Globus pallidus (tissue), 1 donor: ENCODE measurements around the gene E2F8.

Source experiments
- DNase-seq: peaks from one replicate; pipeline ENCODE4 v3.0.0-alpha.2; 2015; ENCODE audit warnings: low spot score

The E2F8 gene

DNA sequence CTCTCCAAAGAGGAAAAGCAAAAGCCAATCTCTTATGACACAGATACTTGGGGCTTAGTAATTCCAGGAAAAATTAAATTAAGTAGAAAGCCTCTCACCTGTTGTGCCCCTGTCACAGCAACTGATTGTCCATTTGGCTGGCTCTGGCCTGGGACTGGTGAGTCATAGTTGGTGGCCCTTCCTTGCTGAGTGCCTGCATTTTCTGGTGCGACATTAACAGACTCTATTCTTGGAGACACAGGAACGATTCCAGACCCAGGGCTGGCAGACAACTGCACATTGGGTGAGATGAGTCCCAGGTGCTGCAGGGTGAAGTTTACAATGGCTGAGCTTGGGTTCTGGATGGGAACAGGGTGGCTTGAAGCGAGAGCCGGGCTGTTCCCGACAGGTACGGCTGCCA, 15.6 kb downstream of the E2F8 start:
- DNase-seq: no peak

DNA sequence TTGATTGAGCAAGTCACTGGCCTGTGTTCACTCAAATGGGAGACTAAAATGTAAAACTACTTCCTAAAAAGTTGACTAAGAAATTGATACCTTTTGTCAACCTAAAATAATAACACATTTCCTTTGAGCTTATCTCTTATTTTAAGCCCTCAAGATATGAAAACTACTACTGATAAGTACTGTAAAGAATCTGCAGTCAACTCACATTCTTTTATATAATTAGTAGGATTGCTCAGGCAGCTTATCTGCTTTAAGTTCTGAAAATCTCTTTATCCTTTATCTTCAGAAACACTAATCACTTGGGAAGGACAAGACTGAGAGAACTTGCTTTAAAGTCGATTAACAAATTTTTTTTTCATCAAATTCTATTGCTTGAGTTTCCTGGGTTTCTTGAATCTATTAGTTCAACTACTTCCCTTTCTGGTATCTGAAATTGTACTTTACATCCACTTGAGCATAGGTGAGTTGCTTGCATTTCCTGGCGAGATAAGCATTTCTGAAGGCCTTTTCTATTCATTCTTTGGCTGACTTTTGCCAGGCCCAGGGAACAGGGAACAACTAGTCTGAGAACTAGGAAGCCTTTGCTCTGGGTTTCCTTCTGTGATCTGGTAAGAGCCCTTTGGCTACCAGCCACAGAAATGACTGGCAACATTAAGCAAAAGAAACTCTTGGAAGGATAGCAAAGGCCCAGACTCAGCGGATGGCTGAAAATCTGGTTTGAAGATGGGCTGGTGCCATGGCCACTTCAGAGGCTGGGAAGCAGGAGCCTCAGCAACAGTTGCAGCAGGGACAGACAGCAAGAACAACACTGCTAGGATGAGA, 19.6 kb downstream of the E2F8 start:
- DNase-seq: peak; percentile 41

DNA sequence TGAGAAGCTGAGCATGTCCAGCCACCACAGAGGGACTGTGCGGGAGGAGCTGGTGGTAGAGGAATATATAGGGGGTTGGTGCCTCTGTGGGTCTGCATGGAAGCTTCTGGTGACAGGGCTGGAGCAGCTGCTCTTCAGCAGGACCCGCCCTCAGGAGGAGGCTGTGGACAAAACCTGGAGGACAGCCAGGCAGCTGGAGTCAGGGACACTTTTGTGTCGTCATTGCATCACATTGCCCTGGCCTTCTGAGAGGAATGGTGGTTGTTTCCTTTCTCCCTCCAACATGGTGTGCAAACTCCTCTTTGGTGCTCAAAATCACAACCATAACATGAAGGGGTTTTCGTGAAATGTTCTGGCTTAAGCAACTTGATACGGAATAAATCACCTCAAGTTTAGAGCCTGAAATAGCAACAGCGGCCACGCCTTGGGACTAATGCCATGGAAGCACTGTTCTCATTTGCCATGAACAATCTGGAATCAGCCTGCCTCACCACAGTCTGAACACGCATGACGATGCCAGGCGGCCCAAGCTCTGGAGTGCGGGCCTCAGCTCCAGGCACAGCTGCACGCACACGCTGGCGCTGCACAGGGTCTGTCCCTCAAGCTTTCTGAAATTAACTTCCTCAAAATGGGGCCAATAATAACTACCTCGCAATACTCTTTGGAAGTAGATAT, 21.8 kb downstream of the E2F8 start:
- DNase-seq: peak; percentile 41

DNA sequence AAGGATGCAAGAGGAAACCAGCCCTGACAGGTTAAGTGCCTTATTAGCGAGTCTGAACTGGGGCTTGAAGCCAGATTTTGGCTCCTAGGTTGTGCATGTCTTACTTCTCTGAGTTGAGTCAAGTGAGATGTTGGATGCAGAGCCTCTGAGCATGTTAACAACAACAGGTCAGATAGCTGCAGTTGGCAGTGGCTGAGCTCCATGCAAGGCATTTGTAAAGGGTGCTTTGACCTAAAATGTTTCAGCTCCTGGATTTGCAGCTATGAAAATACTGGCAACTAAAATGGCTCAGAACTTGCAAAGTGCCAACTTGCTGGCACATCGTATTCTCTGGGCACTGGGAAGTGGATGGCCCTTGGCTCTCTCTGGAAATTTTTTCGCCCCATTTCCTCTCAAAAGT, 22.5 kb downstream of the E2F8 start:
- peak; percentile 55 for DNase-seq

DNA sequence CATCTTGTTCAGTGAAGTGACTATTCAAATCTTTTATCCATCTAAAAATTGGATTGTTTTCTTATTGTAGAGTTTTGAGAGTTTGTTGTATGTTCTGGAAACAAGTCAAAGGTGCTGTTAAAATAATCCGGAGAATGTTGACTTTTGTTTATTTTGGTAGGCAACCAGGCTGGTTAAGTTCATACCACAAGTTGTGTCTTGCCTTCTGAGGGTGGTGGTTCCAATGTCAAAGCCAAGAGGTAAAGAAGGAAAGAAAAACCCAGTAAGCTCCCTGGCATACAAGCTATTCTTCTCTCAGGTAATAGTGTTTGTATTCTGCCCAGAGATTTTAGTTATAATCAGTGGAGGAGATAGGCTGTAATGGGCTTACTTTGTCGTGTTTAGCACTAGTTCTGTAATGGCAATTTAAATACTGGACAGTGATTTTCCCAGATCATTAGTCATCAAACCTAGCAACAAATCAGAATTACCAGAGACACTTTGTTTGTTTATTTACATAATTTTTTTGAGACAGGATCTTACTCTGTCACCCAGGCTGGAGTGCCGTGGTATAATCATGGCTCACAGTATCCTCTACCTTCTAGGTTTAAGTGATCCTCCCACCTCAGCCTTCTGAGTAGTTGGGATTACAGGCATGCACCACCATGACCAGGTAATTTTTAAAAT, 23.9 kb downstream of the E2F8 start:
- DNase-seq: no peak

DNA sequence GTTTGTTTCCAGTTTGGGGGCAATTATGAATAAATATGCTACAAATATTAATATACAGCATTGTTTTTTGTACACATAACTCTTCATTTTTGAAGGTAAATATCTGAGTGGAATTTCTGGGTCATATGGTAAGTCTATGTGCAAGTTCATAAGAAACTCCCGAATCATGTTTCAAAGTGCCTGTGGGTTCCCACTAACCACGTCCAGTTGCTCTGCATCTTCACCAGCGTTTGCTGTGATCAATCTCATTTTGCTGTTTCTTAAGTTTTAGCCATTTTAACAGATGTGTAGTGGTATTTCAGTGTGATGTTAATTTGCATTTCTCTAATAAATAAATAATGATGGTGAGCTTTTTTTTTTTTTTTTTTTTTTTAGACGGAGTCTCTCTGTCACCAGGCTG, 24.7 kb downstream of the E2F8 start:
- no peak for DNase-seq

DNA sequence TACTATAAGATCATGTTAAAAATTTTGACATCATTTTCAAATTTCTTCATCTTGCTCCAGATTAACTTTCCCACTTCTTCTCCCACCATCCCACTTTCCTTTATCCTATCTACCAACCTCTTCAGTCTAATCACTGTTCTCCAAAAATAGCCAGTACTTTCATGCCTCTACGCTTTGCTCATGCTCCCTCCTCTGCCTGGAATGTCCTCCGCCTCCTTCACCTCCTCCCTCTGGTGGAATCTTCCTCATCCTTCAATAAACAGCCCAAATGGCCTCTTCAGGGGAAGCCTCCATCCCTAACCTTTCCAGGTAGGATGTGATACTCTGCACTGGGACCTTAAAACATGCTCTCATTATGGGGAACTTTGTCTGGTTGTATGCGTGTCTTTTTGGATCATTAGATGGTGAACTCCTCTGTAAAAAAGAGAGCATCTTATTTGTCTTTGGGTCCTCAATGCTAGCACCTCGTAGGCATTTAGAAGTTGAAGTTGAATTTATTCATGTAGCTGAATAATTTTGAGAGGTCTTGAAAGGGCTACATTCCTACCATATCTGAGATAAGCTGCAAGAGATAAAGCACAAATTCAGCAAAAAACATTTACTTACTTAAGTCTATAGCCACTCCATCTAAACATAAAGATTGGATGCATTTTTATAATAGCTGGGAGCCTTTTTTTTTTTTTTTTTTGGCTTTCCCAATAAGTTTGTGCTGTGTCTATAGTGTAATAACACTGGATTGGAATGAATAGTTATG, 31.0 kb downstream of the E2F8 start:
- no peak for DNase-seq

DNA sequence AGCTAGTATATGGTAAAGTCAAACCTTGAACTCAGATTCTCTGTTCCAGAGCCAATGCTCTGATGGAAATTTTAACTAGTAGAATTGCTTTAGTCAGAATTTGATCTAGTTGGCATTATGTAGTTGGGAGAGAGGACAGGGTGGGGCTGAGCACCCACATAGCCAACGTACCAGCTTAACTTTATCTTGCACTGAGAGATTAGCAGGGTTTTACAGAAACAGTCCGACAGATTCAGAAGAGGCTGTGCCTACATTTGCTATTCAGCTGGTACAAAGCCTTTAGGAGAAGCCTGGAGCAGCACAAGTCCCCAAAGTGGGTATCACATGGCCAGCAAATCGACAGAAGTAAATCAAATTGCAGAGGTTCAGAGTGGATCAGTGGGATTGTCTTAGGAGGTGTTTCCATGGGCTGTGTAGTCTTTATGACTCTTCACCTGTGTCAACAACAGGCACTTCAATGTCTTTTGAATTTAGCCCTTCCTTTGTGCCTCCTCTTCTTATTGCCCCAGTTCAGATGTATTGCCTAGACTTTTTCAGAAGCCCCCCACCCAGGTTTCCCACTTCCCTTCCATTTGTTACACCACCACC, 31.7 kb downstream of the E2F8 start:
- no peak for DNase-seq

DNA sequence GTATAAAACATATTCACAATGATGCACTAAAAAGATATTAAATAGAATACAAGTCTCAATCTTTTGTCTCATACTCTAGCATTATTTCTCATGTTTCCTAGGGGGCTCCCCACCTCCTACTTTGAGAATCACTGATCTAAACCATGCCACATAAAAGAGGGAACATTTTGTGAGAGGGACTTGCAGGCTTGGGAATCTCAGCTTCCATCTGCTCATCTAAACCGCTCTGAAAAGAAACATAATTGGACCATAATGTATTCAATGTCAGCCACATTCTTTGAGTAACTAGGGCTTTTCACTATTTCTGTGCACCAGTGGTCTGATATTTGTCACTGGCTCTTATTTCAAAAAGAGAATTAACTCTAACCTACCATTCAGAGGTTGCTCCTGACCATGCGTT, 32.6 kb downstream of the E2F8 start:
- DNase-seq: no peak

DNA sequence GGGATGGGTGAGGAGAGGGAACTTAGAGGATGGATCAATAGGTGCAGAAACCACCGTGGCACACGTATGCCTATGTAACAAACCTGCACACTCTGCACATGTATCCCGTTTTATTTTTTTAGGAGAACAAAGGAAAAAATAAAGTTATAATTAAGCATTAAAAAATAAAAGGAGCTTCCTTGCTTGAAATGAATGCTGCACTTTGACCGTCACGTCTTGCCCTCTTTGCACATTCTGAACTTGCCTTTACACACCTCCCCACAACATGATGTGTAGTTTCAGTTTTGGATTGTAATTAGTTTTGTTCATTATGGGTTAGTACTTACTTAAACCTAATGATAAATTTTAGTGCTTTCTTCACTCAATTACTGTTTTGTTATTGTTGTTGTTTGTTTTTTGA, 35.9 kb downstream of the E2F8 start:
- no peak for DNase-seq

DNA sequence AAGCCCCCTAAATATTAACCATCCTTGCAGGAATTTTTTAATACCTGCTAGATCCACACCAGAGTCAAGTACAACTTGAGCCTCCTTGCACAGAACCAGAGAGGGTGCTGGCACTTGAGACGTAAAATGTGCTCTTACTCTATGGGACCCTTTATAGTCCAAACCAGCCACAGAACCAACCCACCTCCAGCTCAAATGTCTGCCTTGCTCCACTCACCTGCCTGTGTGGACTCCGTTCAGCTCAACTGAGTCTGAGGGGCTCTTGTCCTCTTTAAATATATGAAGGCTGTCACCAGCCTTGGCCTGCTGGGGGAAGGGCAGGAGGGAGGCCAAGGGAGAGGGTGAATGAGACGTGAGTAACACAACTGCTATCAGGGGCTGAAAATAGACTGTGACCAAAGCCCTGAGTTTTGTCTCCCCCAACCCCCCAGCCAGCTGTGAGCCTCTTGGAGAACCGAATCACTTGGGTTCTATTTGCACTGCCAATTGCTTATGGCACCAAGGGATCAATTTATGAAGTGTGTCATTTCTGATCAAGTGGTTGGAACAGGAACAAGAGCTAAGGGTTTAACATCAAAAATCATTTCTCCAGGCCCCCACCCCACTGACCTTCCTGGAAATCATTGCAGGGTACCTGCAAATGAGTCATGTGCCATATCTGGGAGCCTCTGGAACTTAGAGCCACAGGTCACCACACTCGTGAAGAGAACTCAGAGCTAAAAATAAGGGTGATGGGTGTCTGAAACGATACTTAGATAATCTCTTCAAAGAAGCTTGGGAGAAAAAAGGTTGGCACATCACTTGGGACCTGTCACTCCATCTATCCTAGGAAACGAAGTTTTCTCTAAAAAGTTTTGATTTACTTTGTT, 38.8 kb downstream of the E2F8 start, which contains the start of gene CSRP3:
Gene CSRP3, minus strand, starts transcription at position 247 of the 869 bp plus-strand sequence. CDS start 9,535 bp downstream, outside the sequence.
- no peak for DNase-seq

DNA sequence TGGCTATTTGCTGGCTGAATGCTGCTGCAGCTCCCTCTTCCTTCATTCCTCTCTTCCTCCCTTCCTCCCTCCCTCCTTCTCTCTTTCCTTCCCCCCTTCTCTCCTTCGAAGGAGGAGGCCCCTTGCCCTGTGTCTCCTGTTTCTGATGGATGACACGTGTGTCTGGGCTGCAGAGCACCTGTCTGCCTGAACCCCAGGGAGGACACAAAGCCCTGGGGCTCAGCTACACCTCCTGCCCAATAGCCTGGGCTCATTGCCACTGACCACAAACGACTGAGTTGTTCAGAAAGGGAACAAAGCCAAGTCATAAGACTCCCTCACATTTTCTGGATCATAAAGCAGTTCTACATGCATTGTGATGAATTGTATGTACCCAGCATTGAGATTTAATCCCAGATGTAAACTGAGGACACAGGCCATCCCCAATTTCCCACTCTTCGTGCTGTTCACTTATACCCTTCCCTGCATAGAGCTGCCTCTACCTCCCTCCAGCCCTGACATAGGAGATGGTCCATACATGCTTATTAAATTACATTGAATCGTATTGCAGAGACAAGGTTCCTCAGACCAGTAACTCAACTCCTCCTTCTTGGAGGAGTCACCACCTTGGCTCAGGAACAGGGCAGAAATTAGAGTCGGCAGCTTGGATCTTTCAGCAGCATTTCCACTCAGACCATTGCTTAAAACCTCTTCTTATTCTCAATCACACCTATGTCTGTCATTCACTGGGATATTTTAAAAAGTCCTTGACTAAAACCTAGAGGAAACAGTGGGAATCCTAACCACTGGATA, 40.1 kb downstream of the E2F8 start:
- DNase-seq: no peak

DNA sequence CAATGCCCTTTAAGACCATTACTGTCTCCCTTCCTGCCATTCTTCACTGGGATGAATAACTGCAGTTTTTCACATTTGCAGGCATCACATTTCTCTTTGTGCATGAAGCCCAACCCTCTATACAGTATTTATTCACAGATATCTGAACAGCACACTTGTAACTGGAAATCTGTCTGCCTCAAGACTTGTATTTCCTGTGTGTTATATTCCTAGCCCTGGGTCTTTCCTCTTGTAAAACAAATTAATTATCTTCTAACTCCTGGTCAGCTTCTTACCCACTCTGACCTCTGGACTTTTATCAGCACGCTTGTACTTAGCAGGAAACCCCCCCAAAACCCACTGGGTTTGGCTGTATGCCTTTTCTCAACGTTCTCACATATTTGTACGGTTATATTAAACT, 41.0 kb downstream of the E2F8 start:
- no peak for DNase-seq

DNA sequence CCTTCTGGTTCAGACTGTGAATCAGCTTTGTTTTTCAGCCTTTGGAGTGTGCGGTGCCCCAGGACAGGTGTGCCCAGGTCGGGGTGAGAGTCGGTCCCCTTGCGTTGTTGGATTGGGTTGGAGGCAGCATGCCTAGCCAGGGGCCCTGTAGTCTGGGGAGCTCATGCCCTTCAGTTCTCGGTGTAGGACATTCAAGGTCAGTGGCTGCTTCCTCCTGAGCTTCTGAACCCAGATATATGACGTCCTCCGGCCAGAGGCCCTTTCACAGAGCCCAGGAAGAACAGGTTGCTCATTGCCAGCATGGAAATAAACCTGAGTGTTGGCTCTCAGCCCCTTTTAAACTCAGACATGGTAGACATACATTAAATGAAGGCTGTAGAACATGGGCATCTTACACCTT, 41.7 kb downstream of the E2F8 start:
- no peak for DNase-seq

DNA sequence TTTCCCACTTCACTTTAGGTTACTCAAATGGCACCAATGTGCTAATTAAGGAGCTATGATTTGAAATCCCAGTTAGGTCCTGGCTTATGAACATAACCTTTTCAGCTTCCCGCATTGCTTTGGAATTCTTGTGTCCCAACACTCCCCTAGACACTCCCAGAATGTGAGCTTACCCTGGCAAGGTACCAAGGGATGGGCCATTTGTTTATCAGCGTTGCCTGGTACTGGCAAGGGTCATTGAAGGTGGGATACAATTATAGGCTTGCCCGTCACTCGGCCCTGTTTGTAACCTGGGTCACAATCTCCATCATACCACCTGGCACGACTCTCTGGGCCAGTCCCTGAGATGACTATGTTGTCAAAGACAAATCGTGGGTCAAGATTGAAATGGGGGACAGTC, 44.3 kb downstream of the E2F8 start:
- DNase-seq: no peak

DNA sequence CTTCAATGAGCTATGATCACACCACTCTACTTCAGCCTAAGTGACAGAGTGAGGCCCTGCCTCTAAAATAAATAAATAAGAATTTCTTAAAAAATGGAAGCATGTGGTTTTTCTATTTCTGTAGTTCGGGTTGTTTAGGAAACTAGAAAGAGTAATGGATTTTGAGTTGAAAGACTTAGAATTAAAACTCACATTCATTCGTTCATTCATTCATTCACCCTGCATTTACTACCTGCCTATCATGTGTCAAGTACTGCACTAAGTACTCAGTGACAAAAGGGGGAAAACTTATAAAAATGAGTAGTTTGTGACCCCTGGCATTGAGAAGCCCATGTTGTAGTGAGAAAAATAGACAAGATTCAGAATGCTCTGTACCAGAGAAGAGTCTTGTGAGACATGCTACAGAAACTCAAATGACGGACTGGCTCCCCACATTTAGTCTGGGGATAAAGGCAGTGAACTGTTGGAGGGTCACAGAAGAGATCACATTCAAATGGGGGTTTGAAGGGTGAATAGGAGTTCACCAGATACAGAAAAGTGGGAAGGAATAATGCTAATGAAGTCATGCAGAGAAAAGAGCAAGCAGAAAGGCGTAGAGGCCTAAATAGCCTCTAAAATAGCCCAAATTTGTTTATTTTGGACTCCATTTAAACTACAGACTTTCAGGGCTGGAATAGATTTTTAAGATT, 46.0 kb downstream of the E2F8 start:
- no peak for DNase-seq

DNA sequence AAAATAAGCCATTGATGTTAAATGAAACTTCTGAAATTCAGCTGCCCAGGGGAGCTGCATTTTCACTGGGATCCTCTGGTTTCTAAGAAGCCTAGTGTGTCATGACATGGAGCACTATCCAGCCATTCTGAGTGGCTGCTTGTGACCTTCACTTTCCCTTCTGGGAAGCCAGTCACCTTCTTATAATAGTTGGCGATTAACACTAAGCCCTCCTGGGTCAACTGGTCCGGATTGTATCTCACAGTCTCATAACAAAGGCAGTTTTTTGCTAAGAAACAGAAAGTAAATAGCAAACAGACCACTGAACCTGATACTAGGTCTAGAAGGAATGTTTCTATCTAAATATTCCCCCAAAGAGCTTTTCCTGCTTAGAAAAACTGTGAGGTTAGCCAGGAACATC, 46.8 kb downstream of the E2F8 start:
- no peak for DNase-seq

DNA sequence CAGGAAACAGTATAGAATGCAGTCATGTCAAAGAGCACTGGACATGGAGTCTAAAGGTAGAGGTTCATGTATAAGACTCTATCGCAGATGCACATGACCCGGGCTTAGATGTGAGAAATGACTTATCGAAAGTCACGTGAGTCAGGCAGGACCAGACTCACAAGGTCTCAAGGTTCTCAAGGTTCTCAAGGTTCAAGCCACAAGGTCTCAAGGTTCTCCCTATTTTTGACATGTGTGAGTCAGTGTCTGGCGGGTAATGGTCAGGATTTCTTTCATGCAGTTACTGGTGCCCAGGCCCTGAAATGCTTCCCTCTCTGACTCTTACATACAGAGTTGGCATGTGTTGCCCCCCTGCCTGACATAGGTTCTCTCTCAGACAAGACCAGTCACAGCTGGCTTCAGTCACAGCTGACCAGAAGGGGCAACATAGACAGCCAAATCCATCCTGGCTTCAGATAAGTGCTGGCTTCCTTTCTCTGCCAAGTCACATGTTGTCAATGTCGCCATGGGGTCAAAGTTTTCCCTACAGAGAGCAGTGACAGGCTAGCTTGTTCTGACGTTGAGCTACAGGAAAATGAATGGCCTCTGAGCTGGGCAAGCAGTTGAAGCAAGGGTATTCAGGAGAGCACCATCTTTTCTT, 49.1 kb downstream of the E2F8 start:
- DNase-seq: no peak

DNA sequence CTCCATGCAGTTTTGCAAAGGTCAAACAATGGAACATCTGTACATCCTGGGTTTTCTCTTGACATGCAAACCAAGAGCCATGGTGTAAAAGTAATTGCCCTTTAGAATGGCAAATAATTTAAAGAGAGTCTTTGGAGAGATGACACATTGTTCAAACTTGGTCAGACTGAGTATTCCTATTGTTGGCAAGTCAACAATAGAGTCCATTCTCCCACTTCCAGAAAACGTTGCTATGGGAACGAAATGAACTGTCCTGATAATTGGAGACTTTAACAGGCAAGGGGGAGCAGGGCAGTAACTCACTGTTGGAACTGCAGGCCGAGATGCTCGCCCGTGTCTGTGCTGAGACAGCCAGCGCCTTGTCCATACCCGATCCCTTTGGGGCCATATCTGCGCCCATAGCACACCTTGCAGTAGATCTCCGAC, 52.9 kb downstream of the E2F8 start:
- peak; percentile 87 for DNase-seq
